CD8-positive, alpha-beta memory T cell (primary cell): Measurements from ENCODE around the gene NTNG1. TPM values are rescaled to one million over a fixed set of nuclear protein-coding genes. Genes with fewer than 3 reads are reported as not detected.
"Not testable (repeated sequence)": the region's sequence is repeated elsewhere in the genome, so short reads cannot be mapped to it uniquely, and the experiment has no call there.

ENCODE experiments used
- CTCF ChIA-PET: fragments of 350-600 bp; sonication (Branson Sonifier 250); formaldehyde crosslinking; loops from one replicate; lab custom pipeline; 2021; ENCODE audit warnings: antibody characterized with exemption; lab: Charles Lee
- POLR2A ChIA-PET: fragments of 350-600 bp; sonication (Branson Sonifier 250); formaldehyde crosslinking; loops from one replicate; lab custom pipeline; 2021; ENCODE audit warnings: antibody characterized with exemption; lab: Charles Lee
- DNase-seq, 5 donors: peaks; one replicate each; pipeline versions ENCODE4 v3.0.0 to v3.0.0-alpha.2; 2020 to 2022; ENCODE audit warnings: mixed read lengths in 1 of 5
- H3K27ac ChIP-seq: one replicate; pipeline ENCODE4 v1.7.0; 2013; ENCODE audit warnings: low read depth, mild to moderate bottlenecking, low read length, moderate library complexity
- H3K27me3 ChIP-seq: 2 replicates; pipeline ENCODE4 v1.7.0; 2013; ENCODE audit warnings: low read length, mild to moderate bottlenecking; ENCODE audit not compliant: insufficient read depth, poor library complexity, severe bottlenecking
- H3K36me3 ChIP-seq: 2 replicates; pipeline ENCODE4 v1.7.0; 2013; ENCODE audit warnings: mild to moderate bottlenecking, low read length, moderate library complexity; ENCODE audit not compliant: insufficient read depth
- H3K4me1 ChIP-seq: 2 replicates; pipeline ENCODE4 v1.7.0; 2013; ENCODE audit warnings: mild to moderate bottlenecking, low read length, moderate library complexity; ENCODE audit not compliant: insufficient read depth
- H3K4me3 ChIP-seq: 2 replicates; pipeline ENCODE4 v1.7.0; 2013; ENCODE audit warnings: mild to moderate bottlenecking, low read length
- H3K9me3 ChIP-seq: 2 replicates; pipeline ENCODE4 v1.7.0; 2013; ENCODE audit warnings: mild to moderate bottlenecking, low read length
- H3K27ac Mint-ChIP-seq, 8 donors: one replicate each; pipeline ENCODE4 v1.8.0; 2020 to 2021; ENCODE audit warnings: mixed read lengths in 8 of 8, mild to moderate bottlenecking in 6 of 8, inconsistent platforms in 3 of 8, moderate library complexity in 3 of 8
- H3K27me3 Mint-ChIP-seq, 2 donors: one replicate each; pipeline ENCODE4 v1.8.0; 2020 to 2021; ENCODE audit warnings: mixed read lengths in 2 of 2, mild to moderate bottlenecking in 1 of 2, moderate library complexity in 1 of 2
- H3K36me3 Mint-ChIP-seq, 3 donors: one replicate each; pipeline ENCODE4 v1.8.0; 2020 to 2021; ENCODE audit warnings: mixed read lengths in 3 of 3, inconsistent platforms in 1 of 3, mild to moderate bottlenecking in 1 of 3
- H3K4me1 Mint-ChIP-seq, 3 donors: one replicate each; pipeline ENCODE4 v1.8.0; 2020 to 2021; ENCODE audit warnings: mixed read lengths in 3 of 3, inconsistent platforms in 1 of 3, mild to moderate bottlenecking in 1 of 3
- H3K4me3 Mint-ChIP-seq, 7 donors: one replicate each; pipeline ENCODE4 v1.8.0; 2020 to 2021; ENCODE audit warnings: mixed read lengths in 7 of 7, mild to moderate bottlenecking in 6 of 7, moderate library complexity in 4 of 7, inconsistent platforms in 2 of 7
- H3K9me3 Mint-ChIP-seq, 5 donors: one replicate each; pipeline ENCODE4 v1.8.0; 2020 to 2022; ENCODE audit warnings: mixed read lengths in 5 of 5, mild to moderate bottlenecking in 3 of 5, moderate library complexity in 2 of 5, inconsistent platforms in 1 of 5
- polyA plus RNA-seq: library from polyadenylated mRNA; unstranded; fragments of 300-500 nt; fragmentation: Illumina TruSeq; gene quantifications from one replicate; pipeline ENCODE4 v1.2.3, GENCODE V29; 2021
- total RNA-seq, 2 experiments: library from RNA; stranded (reverse); gene quantifications; one replicate each; pipeline ENCODE4 v1.2.3, GENCODE V29; 2021

The NTNG1 gene
- total and polyA plus RNA-seq, 3 experiments from 2014 or later: not detected

DNA sequence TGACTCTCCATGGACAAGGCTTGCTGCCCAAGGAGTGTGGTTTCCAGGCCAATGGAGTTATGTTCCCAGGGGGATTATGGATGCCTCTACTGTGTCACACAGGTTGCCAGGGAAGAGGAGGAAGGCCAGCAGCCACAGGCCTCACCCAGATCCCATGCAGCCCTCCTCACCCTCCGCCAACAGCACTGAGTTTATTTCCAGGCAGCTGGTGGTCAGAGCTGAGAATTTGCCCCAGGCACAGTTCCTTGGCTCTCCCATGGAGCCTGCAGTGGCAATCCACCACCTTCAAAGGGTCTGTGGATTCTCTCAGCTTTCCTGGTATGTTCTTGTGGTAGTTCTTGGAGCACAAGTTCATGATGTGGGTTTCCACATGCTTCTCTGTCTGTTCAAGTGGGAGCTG lies 79.2 kb downstream of the NTNG1 start:
- Histone ChIP-seq H3K4me3 (no peak overlapping the region), H3K4me1 (no peaks in the 10 kb centered on the region), H3K36me3 (no peaks in the 10 kb centered on the region), H3K27me3 (no peaks in the 10 kb centered on the region), H3K9me3 (no peaks in the 10 kb centered on the region), H3K27ac (no peak overlapping the region)
- Mint-ChIP-seq H3K27me3 (peaks cover 0 to 3% of the 10 kb centered on the region in 2 donors), H3K9me3 (peaks cover 5 to 17% (median 12%) of the 10 kb centered on the region in 5 donors), H3K4me3 (no peak overlapping the region), H3K36me3 (no peaks in the 10 kb centered on the region), H3K27ac (no peak overlapping the region), H3K4me1 (no peaks in the 10 kb centered on the region)
- ChIA-PET CTCF (no interaction called here), POLR2A (no interaction called here)
- DNase-seq: no peak

GRCh38 chr1:107225706-107226105 lies 84.9 kb downstream of the NTNG1 start:
- H3K4me3 Mint-ChIP-seq: no peak overlapping the region
- no peak for DNase-seq
- Histone ChIP-seq H3K9me3 (no peaks in the 10 kb centered on the region), H3K4me1 (no peaks in the 10 kb centered on the region), H3K27ac (no peak overlapping the region), H3K27me3 (no peaks in the 10 kb centered on the region), H3K4me3 (no peak overlapping the region), H3K36me3 (no peaks in the 10 kb centered on the region)
- H3K27ac Mint-ChIP-seq: no peak overlapping the region
- ChIA-PET CTCF (no interaction called here), POLR2A (no interaction called here)
- no peaks in the 10 kb centered on the region for H3K36me3 Mint-ChIP-seq
- H3K9me3 Mint-ChIP-seq: peaks cover 0 to 2% (median 0%) of the 10 kb centered on the region in 5 donors
- peaks cover 0 to 3% of the 10 kb centered on the region in 2 donors for H3K27me3 Mint-ChIP-seq
- no peaks in the 10 kb centered on the region for H3K4me1 Mint-ChIP-seq

DNA sequence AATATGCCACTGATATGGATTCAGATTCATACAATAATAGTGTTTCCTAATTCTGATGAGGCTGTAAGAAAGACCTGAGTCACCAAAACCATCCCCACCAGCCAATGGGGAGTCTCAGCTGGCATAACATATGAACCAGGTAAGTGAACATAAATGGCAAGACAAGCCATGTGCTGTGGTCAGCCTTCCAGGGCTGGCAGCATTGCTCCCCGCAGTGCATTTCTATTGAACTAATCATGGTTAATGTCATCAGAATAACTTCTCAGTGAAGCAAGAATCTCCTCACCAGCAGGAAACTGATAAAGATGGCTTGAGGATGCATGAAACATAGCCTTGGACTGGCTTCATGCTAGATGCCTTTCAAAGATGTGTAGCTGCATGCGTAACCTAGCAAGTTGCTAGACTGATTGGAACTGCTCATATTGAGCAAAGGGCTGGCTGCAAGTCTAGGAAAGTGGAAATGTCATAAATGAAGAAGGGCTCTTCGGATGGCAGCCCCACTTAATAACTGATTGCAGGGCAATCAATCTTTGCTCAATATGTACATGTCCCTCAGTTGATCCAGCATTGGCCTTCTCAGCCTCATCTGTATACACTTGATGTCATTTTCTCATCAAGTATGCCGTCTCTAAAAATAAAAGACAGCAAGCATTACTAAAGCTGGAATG lies 88.0 kb downstream of the NTNG1 start:
- Mint-ChIP-seq H3K27me3 (no peaks in the 10 kb centered on the region), H3K36me3 (no peaks in the 10 kb centered on the region), H3K4me1 (no peaks in the 10 kb centered on the region), H3K9me3 (peaks cover 0 to 2% (median 0%) of the 10 kb centered on the region in 5 donors), H3K27ac (no peak overlapping the region), H3K4me3 (no peak overlapping the region)
- H3K36me3 ChIP-seq: no peaks in the 10 kb centered on the region
- POLR2A ChIA-PET: no interaction called here
- no peak overlapping the region for H3K27ac ChIP-seq
- no peaks in the 10 kb centered on the region for H3K9me3 ChIP-seq
- CTCF ChIA-PET: no interaction called here
- no peak overlapping the region for H3K4me3 ChIP-seq
- H3K27me3 ChIP-seq: no peaks in the 10 kb centered on the region
- H3K4me1 ChIP-seq: no peaks in the 10 kb centered on the region
- no peak for DNase-seq

DNA sequence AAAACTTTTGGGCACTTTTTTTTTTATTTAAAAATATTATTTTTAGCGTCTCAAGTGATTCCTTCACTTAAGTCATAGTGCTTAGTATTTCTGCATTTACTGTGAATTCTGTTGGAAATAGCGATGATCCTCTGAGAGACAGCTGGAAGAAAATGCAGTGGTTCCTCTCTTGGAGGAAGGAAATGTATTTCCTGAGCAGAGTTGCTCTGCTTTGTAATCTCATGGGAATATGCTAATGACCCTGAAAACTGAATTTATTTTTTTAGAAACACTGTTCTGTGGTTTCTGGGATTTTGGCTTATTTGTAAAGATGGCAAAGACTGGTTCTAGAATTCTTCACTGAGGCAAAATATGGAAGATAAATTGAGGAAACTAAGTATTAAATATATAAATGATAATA lies 88.9 kb downstream of the NTNG1 start:
- Mint-ChIP-seq H3K4me3 (no peak overlapping the region), H3K36me3 (no peaks in the 10 kb centered on the region), H3K9me3 (peaks cover 0 to 2% (median 0%) of the 10 kb centered on the region in 5 donors), H3K27ac (no peak overlapping the region), H3K27me3 (no peaks in the 10 kb centered on the region), H3K4me1 (no peaks in the 10 kb centered on the region)
- ChIA-PET POLR2A (no interaction called here), CTCF (no interaction called here)
- Histone ChIP-seq H3K9me3 (no peaks in the 10 kb centered on the region), H3K4me3 (no peak overlapping the region), H3K27ac (no peak overlapping the region), H3K27me3 (no peaks in the 10 kb centered on the region), H3K4me1 (no peaks in the 10 kb centered on the region), H3K36me3 (no peaks in the 10 kb centered on the region)
- DNase-seq: no peak

GRCh38 chr1:107230121-107230520 lies 89.3 kb downstream of the NTNG1 start:
- Histone ChIP-seq H3K36me3 (no peaks in the 10 kb centered on the region), H3K4me3 (no peak overlapping the region), H3K27ac (no peak overlapping the region), H3K4me1 (no peaks in the 10 kb centered on the region), H3K9me3 (no peaks in the 10 kb centered on the region), H3K27me3 (no peaks in the 10 kb centered on the region)
- Mint-ChIP-seq H3K9me3 (peaks cover 0 to 2% (median 0%) of the 10 kb centered on the region in 5 donors), H3K27ac (no peak overlapping the region), H3K36me3 (no peaks in the 10 kb centered on the region), H3K4me1 (no peaks in the 10 kb centered on the region), H3K4me3 (no peak overlapping the region), H3K27me3 (no peaks in the 10 kb centered on the region)
- DNase-seq: no peak
- ChIA-PET CTCF (no interaction called here), POLR2A (no interaction called here)

- Mint-ChIP-seq H3K9me3 (peaks cover 6 to 7% (median 6%) of the 10 kb centered on the region in 5 donors), H3K4me3 (no peak overlapping the region), H3K36me3 (no peaks in the 10 kb centered on the region), H3K27ac (no peak overlapping the region), H3K27me3 (peaks cover 0 to 2% of the 10 kb centered on the region in 2 donors), H3K4me1 (no peaks in the 10 kb centered on the region)
- no peak overlapping the region for H3K4me3 ChIP-seq
- no peak overlapping the region for H3K27ac ChIP-seq
- no peak for DNase-seq
- ChIA-PET POLR2A (no interaction called here), CTCF (no interaction called here)
- no peaks in the 10 kb centered on the region for H3K36me3 ChIP-seq
- no peaks in the 10 kb centered on the region for H3K4me1 ChIP-seq
- no peaks in the 10 kb centered on the region for H3K27me3 ChIP-seq
- H3K9me3 ChIP-seq: no peaks in the 10 kb centered on the region
Measured at GRCh38 chr1:107231291-107231690, 90.5 kb downstream of the NTNG1 start.

DNA sequence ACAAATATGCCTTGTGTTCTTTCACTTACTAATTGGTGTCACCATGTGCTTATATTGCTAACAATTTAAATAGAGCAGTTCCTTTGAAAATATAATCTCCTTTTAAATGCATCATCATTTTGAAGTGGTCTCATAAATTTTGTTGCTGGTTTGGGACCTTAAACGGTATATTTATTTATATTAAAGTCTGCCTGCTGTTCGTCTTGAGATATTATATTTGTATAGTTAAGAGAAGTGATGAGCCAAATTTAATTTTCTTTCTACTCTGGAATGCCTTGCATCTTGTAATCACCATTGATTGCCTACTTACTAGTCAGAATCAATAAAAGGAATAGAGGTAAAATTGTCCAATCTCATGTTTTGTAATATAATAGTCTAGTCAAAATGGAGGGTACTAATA lies 91.6 kb downstream of the NTNG1 start:
- CTCF ChIA-PET: no interaction called here
- no peak overlapping the region for H3K27ac Mint-ChIP-seq
- Histone ChIP-seq H3K27me3 (no peaks in the 10 kb centered on the region), H3K4me3 (no peak overlapping the region), H3K36me3 (no peaks in the 10 kb centered on the region), H3K9me3 (no peaks in the 10 kb centered on the region), H3K4me1 (no peaks in the 10 kb centered on the region), H3K27ac (no peak overlapping the region)
- DNase-seq: no peak
- no peaks in the 10 kb centered on the region for H3K4me1 Mint-ChIP-seq
- H3K27me3 Mint-ChIP-seq: peaks cover 0 to 2% of the 10 kb centered on the region in 2 donors
- H3K36me3 Mint-ChIP-seq: no peaks in the 10 kb centered on the region
- H3K4me3 Mint-ChIP-seq: no peak overlapping the region
- POLR2A ChIA-PET: no interaction called here
- H3K9me3 Mint-ChIP-seq: peaks cover 12 to 18% (median 16%) of the 10 kb centered on the region in 5 donors

- H3K36me3 ChIP-seq, H3K27ac ChIP-seq, H3K4me1 Mint-ChIP-seq, CTCF ChIA-PET, POLR2A ChIA-PET, H3K4me1 ChIP-seq, H3K4me3 Mint-ChIP-seq, H3K36me3 Mint-ChIP-seq, DNase-seq, H3K4me3 ChIP-seq, H3K27ac Mint-ChIP-seq, H3K27me3 Mint-ChIP-seq, H3K9me3 ChIP-seq, H3K27me3 ChIP-seq: not testable (repeated sequence)
- H3K9me3 Mint-ChIP-seq: peaks cover 15 to 19% (median 17%) of the 10 kb centered on the region in 5 donors
Measured at GRCh38 chr1:107236760-107237159, 95.9 kb downstream of the NTNG1 start.
